ENCODE results near the gene SRPK2. TPM values are rescaled to one million over a fixed set of nuclear protein-coding genes. Genes with fewer than 3 reads are reported as not detected.
"Not testable (repeated sequence)": the region's sequence is repeated elsewhere in the genome, so short reads cannot be mapped to it uniquely, and the experiment has no call there.

SRPK2 gene
- 36.6 TPM for polyA plus RNA-seq (2013, experiment 1 of 2)
- 37.6 TPM for polyA plus RNA-seq (2013, experiment 2 of 2)

DNA sequence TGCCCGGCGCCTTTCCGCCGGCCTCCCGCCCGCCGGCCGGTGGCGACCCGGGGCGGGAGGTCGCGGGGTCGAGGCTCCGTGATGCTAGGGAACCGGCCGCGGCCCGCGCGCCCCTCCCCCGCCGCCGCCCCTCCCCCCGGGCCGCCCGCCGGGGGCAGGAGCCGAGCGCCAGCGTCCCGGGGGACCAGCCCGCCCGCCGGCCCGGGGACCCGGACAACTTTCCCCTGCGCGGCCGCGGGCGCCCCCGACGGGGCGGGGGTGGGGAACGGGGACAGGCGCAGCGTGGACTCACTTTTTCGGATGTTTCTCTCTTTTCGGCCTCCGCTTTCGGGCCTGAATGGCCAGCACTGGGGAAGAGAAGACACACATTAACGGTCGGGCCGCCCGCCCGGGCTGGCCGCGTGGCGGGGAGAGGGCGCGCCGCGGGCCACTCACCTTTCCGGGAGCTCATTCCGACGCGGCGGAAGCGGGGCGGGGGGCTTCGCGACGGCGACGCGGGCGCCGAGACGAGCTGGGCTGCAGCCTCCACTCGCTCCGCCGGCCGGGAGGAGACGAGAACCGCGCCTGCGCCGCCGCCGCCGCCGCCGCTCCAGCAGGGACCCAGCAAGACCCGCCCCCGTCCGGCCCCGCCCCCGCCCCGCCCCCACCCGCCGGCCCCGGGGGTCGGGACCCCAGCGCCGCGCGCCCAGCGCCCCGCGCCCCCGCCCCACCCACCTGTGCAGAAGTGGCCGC lies at the start of gene SRPK2:
Gene SRPK2 (minus strand): TSS at position 566 of the 732 bp plus-strand sequence.
- Histone ChIP-seq H4K91ac (ENCODE audit: low read depth, low read length, poor library complexity) (no peak within 1 kb of the TSS), H4K8ac (ENCODE audit: low read depth, low read length) (no peak within 1 kb of the TSS), H3K23ac (ENCODE audit: low read depth, low read length, poor library complexity) (peak within 1 kb of the TSS; percentile 89), H2AFZ (ENCODE audit: low read length) (peak within 1 kb of the TSS; percentile 96), H3K14ac (ENCODE audit: low read length) (peak within 1 kb of the TSS; percentile 47), H3K27ac (replicated peaks; ENCODE audit: low read length) (peak within 1 kb of the TSS; percentile 75), H3K79me1 (ENCODE audit: low read depth, low read length) (peaks cover 3% of the 10 kb centered on the region), H2BK120ac (ENCODE audit: low read depth, low read length) (no peak within 1 kb of the TSS), H2BK15ac (ENCODE audit: low read length) (no peak within 1 kb of the TSS), H3K36me3 (replicated peaks in 1 of 2; ENCODE audit: control insufficient read depth in 2 of 2, insufficient read depth in 2 of 2, low read length in 2 of 2) (peaks cover 3 to 6% of the 10 kb centered on the region in 2 donors), H3K4me3 (ENCODE audit: low read length in 2 of 2) (peak within 1 kb of the TSS; percentile 90 to 95), H3K18ac (ENCODE audit: low read length) (peak within 1 kb of the TSS; percentile 98), H2BK5ac (ENCODE audit: low read length) (peak within 1 kb of the TSS; percentile 82), H2BK12ac (ENCODE audit: low read length) (no peak within 1 kb of the TSS), H3K4ac (ENCODE audit: low read length) (no peak within 1 kb of the TSS), H3K27me3 (ENCODE audit: control insufficient read depth in 3 of 3, insufficient read depth in 3 of 3, low read depth in 1 of 3, low read length in 3 of 3) (peaks cover 0 to 6% (median 0%) of the 10 kb centered on the region in 3 experiments), H3K9me3 (replicated peaks in 1 of 2; ENCODE audit: control insufficient read depth in 2 of 2, insufficient read depth in 1 of 2, low read depth in 1 of 2, low read length in 2 of 2) (peaks cover 0 to 2% of the 10 kb centered on the region in 2 donors), H3K4me2 (ENCODE audit: insufficient read depth, low read length, poor library complexity, severe bottlenecking) (peak within 1 kb of the TSS; percentile 64), H3K9ac (ENCODE audit: low read depth, low read length, poor library complexity) (peak within 1 kb of the TSS; percentile 92), H3K4me1 (ENCODE audit: control insufficient read depth in 2 of 2, insufficient read depth in 1 of 2, low read depth in 1 of 2, low read length in 2 of 2) (peaks cover 0 to 4% of the 10 kb centered on the region in 2 donors), H2AK5ac (ENCODE audit: low read depth, low read length) (peak within 1 kb of the TSS; percentile 56)
- peak; percentile 79 for DNase-seq (ENCODE audit: low spot score)
- WGBS, 2 donors (ENCODE audit: extremely low coverage in 2 of 2, insufficient read length in 2 of 2, insufficient replicate concordance in 1 of 2), result no CpG with 5 or more reads among the region's 113 CpGs

DNA sequence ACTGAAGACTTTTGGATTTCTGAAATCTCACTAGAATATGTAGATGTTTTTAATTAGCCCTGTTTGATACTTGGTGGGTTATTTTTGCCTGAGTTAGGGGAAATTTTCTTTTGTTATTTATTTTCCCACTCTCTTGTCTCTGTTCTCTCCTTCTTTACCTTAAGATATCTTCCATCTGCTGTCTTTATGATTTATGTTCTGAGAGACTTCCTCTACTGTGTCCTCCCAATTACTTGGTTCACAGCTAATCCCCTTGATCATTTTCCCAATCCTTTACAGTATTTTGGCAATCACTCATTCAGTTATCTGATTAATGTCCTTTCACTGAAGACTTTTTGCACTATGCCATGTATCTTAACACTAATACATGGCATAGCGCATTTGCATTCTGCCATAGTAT lies 49.5 kb upstream of the SRPK2 start:
- H2AK5ac ChIP-seq (ENCODE audit: low read depth, low read length), result no peak overlapping the region
- no peak overlapping the region for H3K14ac ChIP-seq (ENCODE audit: low read length)
- H3K9me3 ChIP-seq (replicated peaks in 1 of 2; ENCODE audit: control insufficient read depth in 2 of 2, insufficient read depth in 1 of 2, low read depth in 1 of 2, low read length in 2 of 2), result no peaks in the 10 kb centered on the region
- no peaks in the 10 kb centered on the region for H3K36me3 ChIP-seq (replicated peaks in 1 of 2; ENCODE audit: control insufficient read depth in 2 of 2, insufficient read depth in 2 of 2, low read length in 2 of 2)
- H3K27ac ChIP-seq (replicated peaks; ENCODE audit: low read length), result no peak overlapping the region
- H3K4ac ChIP-seq (ENCODE audit: low read length), result no peak overlapping the region
- no peak overlapping the region for H2BK5ac ChIP-seq (ENCODE audit: low read length)
- no peak overlapping the region for H4K91ac ChIP-seq (ENCODE audit: low read depth, low read length, poor library complexity)
- H2BK15ac ChIP-seq (ENCODE audit: low read length), result no peak overlapping the region
- no CpG with 5 or more reads among the region's 1 CpG for WGBS, 2 donors (ENCODE audit: extremely low coverage in 2 of 2, insufficient read length in 2 of 2, insufficient replicate concordance in 1 of 2)
- H2AFZ ChIP-seq (ENCODE audit: low read length), result no peak overlapping the region
- H3K9ac ChIP-seq (ENCODE audit: low read depth, low read length, poor library complexity), result no peak overlapping the region
- no peaks in the 10 kb centered on the region for H3K79me1 ChIP-seq (ENCODE audit: low read depth, low read length)
- H3K4me1 ChIP-seq (ENCODE audit: control insufficient read depth in 2 of 2, insufficient read depth in 1 of 2, low read depth in 1 of 2, low read length in 2 of 2), result no peaks in the 10 kb centered on the region
- H2BK120ac ChIP-seq (ENCODE audit: low read depth, low read length), result no peak overlapping the region
- no peak overlapping the region for H4K8ac ChIP-seq (ENCODE audit: low read depth, low read length)
- no peak overlapping the region for H2BK12ac ChIP-seq (ENCODE audit: low read length)
- no peak overlapping the region for H3K23ac ChIP-seq (ENCODE audit: low read depth, low read length, poor library complexity)
- no peaks in the 10 kb centered on the region for H3K27me3 ChIP-seq (ENCODE audit: control insufficient read depth in 3 of 3, insufficient read depth in 3 of 3, low read depth in 1 of 3, low read length in 3 of 3)
- H3K4me2 ChIP-seq (ENCODE audit: insufficient read depth, low read length, poor library complexity, severe bottlenecking), result no peak overlapping the region
- no peak overlapping the region for H3K18ac ChIP-seq (ENCODE audit: low read length)
- no peak for DNase-seq (ENCODE audit: low spot score)
- no peak overlapping the region for H3K4me3 ChIP-seq (ENCODE audit: low read length in 2 of 2)

DNA sequence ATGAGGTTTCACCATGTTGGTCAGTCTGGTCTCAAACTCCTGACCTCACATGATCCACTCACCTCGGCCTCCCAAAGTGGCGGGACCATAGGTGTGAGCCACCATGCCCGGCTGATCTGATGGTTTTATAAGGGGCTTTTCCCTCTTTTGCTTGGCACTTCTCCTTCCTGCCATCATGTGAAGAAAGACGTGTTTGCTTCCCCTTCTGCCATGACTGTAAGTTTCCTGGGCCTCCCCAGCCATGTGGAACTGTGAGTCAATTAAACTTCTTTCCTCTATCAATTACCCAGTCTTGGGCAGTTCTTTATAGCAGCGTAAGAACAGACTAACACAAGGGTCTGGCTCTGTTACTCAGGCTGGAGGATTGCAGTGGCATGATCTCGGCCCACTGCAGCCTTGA lies 48.6 kb upstream of the SRPK2 start:
- H2BK15ac ChIP-seq (ENCODE audit: low read length); H3K4ac ChIP-seq (ENCODE audit: low read length); H3K23ac ChIP-seq (ENCODE audit: low read depth, low read length, poor library complexity); H2BK120ac ChIP-seq (ENCODE audit: low read depth, low read length); H3K27ac ChIP-seq (replicated peaks; ENCODE audit: low read length); H3K4me2 ChIP-seq (ENCODE audit: insufficient read depth, low read length, poor library complexity, severe bottlenecking); H3K27me3 ChIP-seq (ENCODE audit: control insufficient read depth in 3 of 3, insufficient read depth in 3 of 3, low read depth in 1 of 3, low read length in 3 of 3); H4K8ac ChIP-seq (ENCODE audit: low read depth, low read length); H3K4me1 ChIP-seq (ENCODE audit: control insufficient read depth in 2 of 2, insufficient read depth in 1 of 2, low read depth in 1 of 2, low read length in 2 of 2); H3K4me3 ChIP-seq (ENCODE audit: low read length in 2 of 2); H2BK5ac ChIP-seq (ENCODE audit: low read length); H3K79me1 ChIP-seq (ENCODE audit: low read depth, low read length); H2AK5ac ChIP-seq (ENCODE audit: low read depth, low read length); H3K14ac ChIP-seq (ENCODE audit: low read length); H3K18ac ChIP-seq (ENCODE audit: low read length); H2BK12ac ChIP-seq (ENCODE audit: low read length); DNase-seq (ENCODE audit: low spot score); H2AFZ ChIP-seq (ENCODE audit: low read length); H3K9ac ChIP-seq (ENCODE audit: low read depth, low read length, poor library complexity); H3K9me3 ChIP-seq (replicated peaks in 1 of 2; ENCODE audit: control insufficient read depth in 2 of 2, insufficient read depth in 1 of 2, low read depth in 1 of 2, low read length in 2 of 2); H4K91ac ChIP-seq (ENCODE audit: low read depth, low read length, poor library complexity); H3K36me3 ChIP-seq (replicated peaks in 1 of 2; ENCODE audit: control insufficient read depth in 2 of 2, insufficient read depth in 2 of 2, low read length in 2 of 2): not testable (repeated sequence)
- no CpG with 5 or more reads among the region's 6 CpGs for WGBS, 2 donors (ENCODE audit: extremely low coverage in 2 of 2, insufficient read length in 2 of 2, insufficient replicate concordance in 1 of 2)

- no peak overlapping the region for H3K18ac ChIP-seq (ENCODE audit: low read length)
- no peak for DNase-seq (ENCODE audit: low spot score)
- no peak overlapping the region for H3K4me3 ChIP-seq (ENCODE audit: low read length in 2 of 2)
These were observed 41.3 kb upstream of the SRPK2 start for GRCh38 chr7:105429746-105430612.

More at GRCh38 chr7:105429746-105430612, 41.3 kb upstream of the SRPK2 start:
- Histone ChIP-seq H3K4me1 (ENCODE audit: control insufficient read depth in 2 of 2, insufficient read depth in 1 of 2, low read depth in 1 of 2, low read length in 2 of 2) (no peaks in the 10 kb centered on the region), H2BK5ac (ENCODE audit: low read length) (no peak overlapping the region), H3K27ac (replicated peaks; ENCODE audit: low read length) (no peak overlapping the region), H3K23ac (ENCODE audit: low read depth, low read length, poor library complexity) (no peak overlapping the region), H3K14ac (ENCODE audit: low read length) (no peak overlapping the region), H2AFZ (ENCODE audit: low read length) (no peak overlapping the region), H3K36me3 (replicated peaks in 1 of 2; ENCODE audit: control insufficient read depth in 2 of 2, insufficient read depth in 2 of 2, low read length in 2 of 2) (no peaks in the 10 kb centered on the region), H4K8ac (ENCODE audit: low read depth, low read length) (no peak overlapping the region), H4K91ac (ENCODE audit: low read depth, low read length, poor library complexity) (no peak overlapping the region), H3K79me1 (ENCODE audit: low read depth, low read length) (no peaks in the 10 kb centered on the region), H3K27me3 (ENCODE audit: control insufficient read depth in 3 of 3, insufficient read depth in 3 of 3, low read depth in 1 of 3, low read length in 3 of 3) (no peaks in the 10 kb centered on the region), H2BK15ac (ENCODE audit: low read length) (no peak overlapping the region), H3K9me3 (replicated peaks in 1 of 2; ENCODE audit: control insufficient read depth in 2 of 2, insufficient read depth in 1 of 2, low read depth in 1 of 2, low read length in 2 of 2) (no peaks in the 10 kb centered on the region), H3K4me2 (ENCODE audit: insufficient read depth, low read length, poor library complexity, severe bottlenecking) (no peak overlapping the region), H2BK120ac (ENCODE audit: low read depth, low read length) (no peak overlapping the region), H3K4ac (ENCODE audit: low read length) (no peak overlapping the region), H2BK12ac (ENCODE audit: low read length) (no peak overlapping the region), H3K9ac (ENCODE audit: low read depth, low read length, poor library complexity) (no peak overlapping the region), H2AK5ac (ENCODE audit: low read depth, low read length) (no peak overlapping the region)
- WGBS, 2 donors (ENCODE audit: extremely low coverage in 2 of 2, insufficient read length in 2 of 2, insufficient replicate concordance in 1 of 2), result no CpG with 5 or more reads among the region's 4 CpGs

Data from neuronal stem cell (in vitro differentiated cells).